ENCODE results near the gene SELPLG.

Gene SELPLG

DNA sequence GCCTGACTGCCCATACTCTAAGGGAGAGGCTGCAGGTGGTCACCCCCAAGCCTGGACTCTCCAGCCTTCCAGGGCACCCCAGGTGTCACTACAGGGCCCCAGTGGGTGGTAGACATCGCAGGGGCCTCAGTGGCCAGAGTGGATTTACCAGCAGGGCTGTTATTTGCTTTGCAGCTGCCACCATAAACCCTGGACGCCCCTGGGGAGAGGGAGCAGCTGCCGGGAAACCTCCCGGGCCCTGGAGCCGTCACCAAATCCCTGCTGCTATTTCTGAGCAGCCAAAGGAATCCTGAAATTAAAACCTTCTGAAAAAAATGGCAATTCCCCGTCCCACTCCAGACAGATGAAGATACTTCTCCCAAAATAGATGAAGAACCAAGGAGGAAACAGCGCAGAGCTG is 49.7 kb downstream of the SELPLG start:
- no peaks in the 10 kb centered on the region for H3K4me1 ChIP-seq (ENCODE audit: insufficient read depth, low read length, poor library complexity, severe bottlenecking)
- no peaks in the 10 kb centered on the region for H3K9me2 ChIP-seq (replicated peaks; ENCODE audit: low read depth, low read length)
- no peaks in the 10 kb centered on the region for H3F3A ChIP-seq (ENCODE audit: low read depth)
- no peak overlapping the region for H3K4me3 ChIP-seq (ENCODE audit: low read length, poor library complexity, severe bottlenecking)
- no peak overlapping the region for H3K9ac ChIP-seq (ENCODE audit: low read depth, low read length, poor library complexity, severe bottlenecking)
- H3K9me3 ChIP-seq (ENCODE audit: insufficient read depth, low read depth, low read length), result no peaks in the 10 kb centered on the region
- H2AFZ ChIP-seq (ENCODE audit: low read length), result no peak overlapping the region
- H3K36me3 ChIP-seq (ENCODE audit: insufficient read depth, low read length), result no peaks in the 10 kb centered on the region
- H3K79me2 ChIP-seq (ENCODE audit: insufficient read depth, low read length), result no peaks in the 10 kb centered on the region
- no peak for TF ChIP-seq CTCF (conservative IDR thresholded peaks at IDR 0.05; ENCODE audit: low read length)
- no peak for TF ChIP-seq EZH2phosphoT487 (IDR thresholded peaks at IDR 0.05; ENCODE audit: borderline replicate concordance)
- no peaks in the 10 kb centered on the region for H4K20me1 ChIP-seq (ENCODE audit: insufficient read depth, low read length, poor library complexity, severe bottlenecking)
- no peaks in the 10 kb centered on the region for H3K27me3 ChIP-seq (ENCODE audit: insufficient read depth, low read length, poor library complexity, severe bottlenecking)
- H3K4me2 ChIP-seq (ENCODE audit: low read depth, low read length, poor library complexity, severe bottlenecking), result no peak overlapping the region

DNA sequence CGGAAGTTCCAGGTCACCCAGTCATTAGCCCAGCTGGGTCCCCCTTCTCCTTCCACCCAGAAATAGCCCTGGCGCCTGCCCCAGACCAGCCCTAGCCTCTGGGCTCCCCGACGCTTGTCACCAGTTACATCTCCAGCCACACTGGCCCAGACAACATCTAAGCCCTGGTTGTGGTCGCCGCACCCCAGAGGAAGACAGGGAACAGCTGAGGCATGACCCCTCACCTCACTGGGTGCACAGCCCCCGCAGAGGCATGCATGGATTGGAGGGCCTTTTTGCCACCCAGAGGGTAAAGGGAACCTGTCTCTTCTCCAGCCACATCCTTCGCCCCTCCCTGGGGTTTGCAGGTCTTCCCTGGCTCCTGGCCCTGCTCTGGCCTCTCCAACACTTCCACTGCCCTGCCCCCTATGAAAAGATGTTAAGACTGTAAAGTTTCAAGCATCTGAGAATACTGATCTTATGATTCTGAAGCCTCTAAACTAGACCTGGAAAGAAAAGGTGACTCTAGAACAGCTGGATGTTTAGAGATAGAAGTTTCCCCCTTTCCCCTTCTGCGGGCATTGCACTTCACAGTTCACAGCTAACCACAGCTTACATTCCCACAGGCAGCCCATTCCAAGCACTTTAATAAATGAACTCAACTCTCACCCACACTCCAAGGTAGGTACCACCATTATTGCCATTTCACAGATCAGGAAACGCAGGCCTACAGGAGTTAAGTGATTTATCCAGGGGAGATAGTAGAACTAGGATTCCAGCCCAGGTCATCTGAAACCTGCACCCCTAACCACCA is 50.5 kb downstream of the SELPLG start:
- Histone ChIP-seq H3K4me1 (ENCODE audit: insufficient read depth, low read length, poor library complexity, severe bottlenecking) (no peaks in the 10 kb centered on the region), H3K4me2 (ENCODE audit: low read depth, low read length, poor library complexity, severe bottlenecking) (no peak overlapping the region), H3K36me3 (ENCODE audit: insufficient read depth, low read length) (no peaks in the 10 kb centered on the region), H3K4me3 (ENCODE audit: low read length, poor library complexity, severe bottlenecking) (no peak overlapping the region), H3K9me3 (ENCODE audit: insufficient read depth, low read depth, low read length) (no peaks in the 10 kb centered on the region), H3K79me2 (ENCODE audit: insufficient read depth, low read length) (no peaks in the 10 kb centered on the region), H3K9ac (ENCODE audit: low read depth, low read length, poor library complexity, severe bottlenecking) (no peak overlapping the region), H3K9me2 (replicated peaks; ENCODE audit: low read depth, low read length) (no peaks in the 10 kb centered on the region), H2AFZ (ENCODE audit: low read length) (no peak overlapping the region), H3K27me3 (ENCODE audit: insufficient read depth, low read length, poor library complexity, severe bottlenecking) (no peaks in the 10 kb centered on the region), H4K20me1 (ENCODE audit: insufficient read depth, low read length, poor library complexity, severe bottlenecking) (no peaks in the 10 kb centered on the region), H3F3A (ENCODE audit: low read depth) (no peaks in the 10 kb centered on the region)
- no peak for TF ChIP-seq CTCF (conservative IDR thresholded peaks at IDR 0.05; ENCODE audit: low read length)
- TF ChIP-seq EZH2phosphoT487 (IDR thresholded peaks at IDR 0.05; ENCODE audit: borderline replicate concordance), result no peak

DNA sequence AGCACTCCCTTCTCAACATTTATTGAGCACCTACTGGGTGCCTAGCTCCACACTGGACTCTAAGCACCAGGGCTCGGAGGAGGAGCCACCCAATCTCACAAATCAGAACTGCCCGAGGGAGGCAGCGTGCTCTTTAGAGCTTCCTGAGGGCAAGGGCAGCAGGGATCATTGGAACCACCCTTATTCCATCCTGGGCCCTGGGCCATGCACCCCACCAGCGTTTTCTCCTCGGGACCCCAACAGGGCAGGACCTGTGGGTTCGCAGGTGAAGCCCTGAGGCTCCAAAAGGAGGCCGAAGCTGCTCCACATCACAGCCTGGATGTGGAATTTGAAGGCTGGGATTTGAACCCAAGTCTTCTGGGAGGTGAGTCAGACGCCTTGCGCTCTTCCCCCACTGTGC is 51.2 kb downstream of the SELPLG start:
- TF ChIP-seq EZH2phosphoT487 (IDR thresholded peaks at IDR 0.05; ENCODE audit: borderline replicate concordance) (no peak), CTCF (conservative IDR thresholded peaks at IDR 0.05; ENCODE audit: low read length) (no peak)

More for the DNA sequence above, 51.2 kb downstream of the SELPLG start:
- H3K79me2 ChIP-seq (ENCODE audit: insufficient read depth, low read length), result no peaks in the 10 kb centered on the region
- no peaks in the 10 kb centered on the region for H4K20me1 ChIP-seq (ENCODE audit: insufficient read depth, low read length, poor library complexity, severe bottlenecking)
- H3F3A ChIP-seq (ENCODE audit: low read depth), result no peaks in the 10 kb centered on the region
- H3K36me3 ChIP-seq (ENCODE audit: insufficient read depth, low read length), result no peaks in the 10 kb centered on the region
- H3K4me3 ChIP-seq (ENCODE audit: low read length, poor library complexity, severe bottlenecking), result no peak overlapping the region
- no peak overlapping the region for H3K4me2 ChIP-seq (ENCODE audit: low read depth, low read length, poor library complexity, severe bottlenecking)
- no peaks in the 10 kb centered on the region for H3K9me2 ChIP-seq (replicated peaks; ENCODE audit: low read depth, low read length)
- no peaks in the 10 kb centered on the region for H3K27me3 ChIP-seq (ENCODE audit: insufficient read depth, low read length, poor library complexity, severe bottlenecking)
- H3K9ac ChIP-seq (ENCODE audit: low read depth, low read length, poor library complexity, severe bottlenecking), result no peak overlapping the region
- no peak overlapping the region for H2AFZ ChIP-seq (ENCODE audit: low read length)
- no peaks in the 10 kb centered on the region for H3K9me3 ChIP-seq (ENCODE audit: insufficient read depth, low read depth, low read length)
- no peaks in the 10 kb centered on the region for H3K4me1 ChIP-seq (ENCODE audit: insufficient read depth, low read length, poor library complexity, severe bottlenecking)
